HFF-Myc (cell line): ENCODE results near the gene TBXAS1.

ENCODE experiments used
- DNase-seq: peaks from one replicate; pipeline ENCODE4 v3.0.0-alpha.2; 2011; ENCODE audit warnings: low read depth; ENCODE audit errors: extremely low read depth
- H3K4me3 ChIP-seq: replicated peaks from 2 replicates; pipeline ENCODE4 v1.5.1; 2011; ENCODE audit warnings: low read depth, mild to moderate bottlenecking, control low read depth, low read length
- CTCF ChIP-seq: IDR thresholded peaks from 2 replicates; pipeline ENCODE4 v1.5.1; 2012; ENCODE audit warnings: mild to moderate bottlenecking, low read depth, low read length, control low read depth; ENCODE audit errors: missing control alignments

TBXAS1 gene

GRCh38 chr7:140056431-140057142, 227.5 kb downstream of the TBXAS1 start:
- no peak for DNase-seq
- H3K4me3 ChIP-seq: no peak overlapping the region
- no peak for TF ChIP-seq CTCF

- H3K4me3 ChIP-seq: no peak overlapping the region
- no peak for DNase-seq
- TF ChIP-seq CTCF: no peak
Observed at GRCh38 chr7:140057143-140057535, 228.1 kb downstream of the TBXAS1 start.

- no peak overlapping the region for H3K4me3 ChIP-seq
- no peak for TF ChIP-seq CTCF
- DNase-seq: no peak
Observed at GRCh38 chr7:140058517-140058916, 229.5 kb downstream of the TBXAS1 start.

GRCh38 chr7:140059273-140060242, 230.5 kb downstream of the TBXAS1 start:
- DNase-seq: no peak
- no peak overlapping the region for H3K4me3 ChIP-seq
- TF ChIP-seq CTCF: no peak

- no peak overlapping the region for H3K4me3 ChIP-seq
- no peak for TF ChIP-seq CTCF
- no peak for DNase-seq
Observed at GRCh38 chr7:140060243-140060630, 231.2 kb downstream of the TBXAS1 start.

GRCh38 chr7:140060788-140061606, 231.9 kb downstream of the TBXAS1 start:
- no peak overlapping the region for H3K4me3 ChIP-seq
- TF ChIP-seq CTCF: no peak
- no peak for DNase-seq
